ENCODE data around the gene SRP14. TPM values are rescaled to one million over a fixed set of nuclear protein-coding genes. Genes with fewer than 3 reads are reported as not detected.

SRP14 gene
- total RNA-seq, 1 experiment from 2014 or later, result 168 TPM

- no peaks in the 10 kb centered on the region for H3K79me2 ChIP-seq (ENCODE audit: insufficient read depth, low read length)
- H3K9ac ChIP-seq (ENCODE audit: low read length), result no peak overlapping the region
- H3K4me1 ChIP-seq (ENCODE audit: control insufficient read depth in 1 of 2, insufficient read depth in 2 of 2, low read length in 2 of 2), result peaks cover 18 to 37% of the 10 kb centered on the region in 2 experiments
- no TSS peak for BruUV-seq (replicated peaks)
- ATAC-seq, result no peak
- RAD21 ChIA-PET (ENCODE audit: low non-redundant PET in 1 of 2, low total read pairs in 2 of 2, uncharacterized antibody in 2 of 2, unreplicated experiment in 2 of 2), result interaction anchor here in 1 of 2 experiments (1.8 kb wide), 1 partner anchor 58 kb away, joined by 4 read pairs; no protein-coding TSS in a partner anchor
- no peaks in the 10 kb centered on the region for H4K20me1 ChIP-seq (ENCODE audit: insufficient read depth)
- TF ChIP-seq EZH2 (IDR thresholded peaks at IDR 0.05), result no peak
- no peak for TF ChIP-seq EZH2phosphoT487 (IDR thresholded peaks at IDR 0.05; ENCODE audit: borderline replicate concordance)
- peak; percentile 55 for TF ChIP-seq FOSL1 (IDR thresholded peaks at IDR 0.05; ENCODE audit: low read depth)
- peak; percentile 40; the same call in 1 of the 2 replicates for TF ChIP-seq JUND (IDR thresholded peaks at IDR 0.05)
- peak overlapping the region; percentile 58 for H3K4me2 ChIP-seq (ENCODE audit: low read length)
- DNase-seq (ENCODE audit: low read depth, low spot score), result no peak
- H3K27ac ChIP-seq (ENCODE audit: low read depth, low read length), result no peak overlapping the region; the same call in 1 of the 2 replicates
- H3K9me2 ChIP-seq (ENCODE audit: insufficient read depth), result no peaks in the 10 kb centered on the region
- intact Hi-C loops (cut with micrococcal nuclease), result loop anchor here (10.0 kb wide), 1 partner anchor 118 kb away; the partner anchor contains the start of gene BUB1B
- peaks cover 0 to 2% of the 10 kb centered on the region in 2 experiments; a peak in 1 of 4 replicates for H3K36me3 ChIP-seq (ENCODE audit: control insufficient read depth in 1 of 2, insufficient read depth in 2 of 2, low read length in 2 of 2)
- no peaks in the 10 kb centered on the region for H3K9me3 ChIP-seq (ENCODE audit: control insufficient read depth in 1 of 2, insufficient read depth in 1 of 2, low read depth in 1 of 2, low read length in 2 of 2)
- H2AFZ ChIP-seq (ENCODE audit: low read depth, low read length, poor library complexity, severe bottlenecking), result no peak overlapping the region
- no peak overlapping the region for H3K4me3 ChIP-seq (replicated peaks in 1 of 2; ENCODE audit: low read depth in 1 of 2, low read length in 2 of 2)
- CTCF ChIA-PET, result interaction anchor here (1.0 to 4.1 kb wide), 8 partner anchors 16 to 263 kb away, joined by 3 to 64 read pairs (median 7); no protein-coding TSS in a partner anchor
- POLR2A ChIA-PET, result interaction anchor here (1.2 kb wide), 1 partner anchor 57 kb away, joined by 4 read pairs; no protein-coding TSS in a partner anchor
- no peaks in the 10 kb centered on the region for H3K27me3 ChIP-seq (ENCODE audit: insufficient read depth, low read length)
Observed at GRCh38 chr15:40046721-40047414, 7.9 kb upstream of the SRP14 start.

GRCh38 chr15:40045572-40046217 lies 6.7 kb upstream of the SRP14 start:
- Histone ChIP-seq H3K9me3 (ENCODE audit: control insufficient read depth in 1 of 2, insufficient read depth in 1 of 2, low read depth in 1 of 2, low read length in 2 of 2) (no peaks in the 10 kb centered on the region), H3K4me3 (replicated peaks in 1 of 2; ENCODE audit: low read depth in 1 of 2, low read length in 2 of 2) (no peak overlapping the region; a peak in 1 of 4 replicates), H3K27ac (ENCODE audit: low read depth, low read length) (no peak overlapping the region), H3K4me1 (ENCODE audit: control insufficient read depth in 1 of 2, insufficient read depth in 2 of 2, low read length in 2 of 2) (peaks cover 18 to 37% of the 10 kb centered on the region in 2 experiments), H3K27me3 (ENCODE audit: insufficient read depth, low read length) (no peaks in the 10 kb centered on the region), H2AFZ (ENCODE audit: low read depth, low read length, poor library complexity, severe bottlenecking) (no peak overlapping the region), H3K9me2 (ENCODE audit: insufficient read depth) (no peaks in the 10 kb centered on the region), H3K9ac (ENCODE audit: low read length) (peak overlapping the region; percentile 46; the same call in 1 of the 2 replicates), H3K79me2 (ENCODE audit: insufficient read depth, low read length) (peaks cover 2% of the 10 kb centered on the region; the same call in 1 of the 2 replicates), H3K4me2 (ENCODE audit: low read length) (peak overlapping the region; percentile 70), H4K20me1 (ENCODE audit: insufficient read depth) (no peaks in the 10 kb centered on the region), H3K36me3 (ENCODE audit: control insufficient read depth in 1 of 2, insufficient read depth in 2 of 2, low read length in 2 of 2) (peaks cover 0 to 2% of the 10 kb centered on the region in 2 experiments; a peak in 1 of 4 replicates)
- ChIA-PET CTCF (interaction anchor here (0.6 to 4.1 kb wide), 10 partner anchors 14 to 264 kb away, joined by 3 to 64 read pairs (median 4); no protein-coding TSS in a partner anchor), RAD21 (ENCODE audit: low non-redundant PET in 1 of 2, low total read pairs in 2 of 2, uncharacterized antibody in 2 of 2, unreplicated experiment in 2 of 2) (interaction anchor here (0.9 to 1.8 kb wide), 4 partner anchors 59 to 228 kb away, joined by 3 to 12 read pairs (median 4); no protein-coding TSS in a partner anchor), POLR2A (interaction anchor here (0.9 kb wide), 1 partner anchor 61 kb away, joined by 3 read pairs; no protein-coding TSS in a partner anchor)
- ATAC-seq (peak; percentile 31), DNase-seq (ENCODE audit: low read depth, low spot score) (no peak)
- TF ChIP-seq EZH2 (IDR thresholded peaks at IDR 0.05) (no peak), ELF1 (IDR thresholded peaks at IDR 0.05; ENCODE audit: borderline replicate concordance, low read depth) (no peak), SP1 (IDR thresholded peaks at IDR 0.05; ENCODE audit: low read depth) (no peak), CBX3 (IDR thresholded peaks at IDR 0.05; ENCODE audit: low read depth) (no peak), EGR1 (IDR thresholded peaks at IDR 0.05; ENCODE audit: low read depth) (no peak), SIN3A (IDR thresholded peaks at IDR 0.05; ENCODE audit: low read depth) (no peak), POLR2A (IDR thresholded peaks at IDR 0.05; ENCODE audit: borderline replicate concordance, extremely low read depth, insufficient read depth, insufficient read length) (no peak), REST (IDR thresholded peaks at IDR 0.05; ENCODE audit: low read depth) (no peak), MAX (IDR thresholded peaks at IDR 0.05) (no peak), ATF3 (IDR thresholded peaks at IDR 0.05) (no peak)
- intact Hi-C loops (cut with micrococcal nuclease), result loop anchor here (1.0 to 10.0 kb wide), 4 partner anchors 63 to 229 kb away; partner anchors contain the start of genes BMF and BUB1B
- no TSS peak for BruUV-seq (replicated peaks)
